HepG2 (cell line): ENCODE measurements around the gene MAP2K5. TPM values are rescaled to one million over a fixed set of nuclear protein-coding genes. Genes with fewer than 3 reads are reported as not detected.
A peak's percentile ranks its signal among the peaks of the same experiment; 100 is the strongest.

Experiments used
- DMAP1 ChIP-seq: IDR thresholded peaks from 2 replicates; pipeline ENCODE4 v1.6.1; 2016
- JARID2 ChIP-seq: sonication (generic); formaldehyde crosslinking; IDR thresholded peaks from 2 replicates; pipeline ENCODE4 v1.8.1; 2023; ENCODE audit warnings: missing genetic modification reagents, inconsistent platforms; ENCODE audit not compliant: insufficient replicate concordance
- KAT8 ChIP-seq: IDR thresholded peaks from 2 replicates; pipeline ENCODE4 v1.6.1; 2016; ENCODE audit warnings: missing genetic modification reagents, missing compliant biosample characterization
- KDM3A ChIP-seq: IDR thresholded peaks from 2 replicates; pipeline ENCODE4 v1.6.1; 2018; ENCODE audit warnings: low read depth, missing compliant biosample characterization
- KIAA2018 ChIP-seq: sonication (generic); formaldehyde crosslinking; IDR thresholded peaks from 2 replicates; pipeline ENCODE4 v1.5.0; 2020; ENCODE audit warnings: mild to moderate bottlenecking, missing genetic modification reagents, borderline replicate concordance
- KMT2A ChIP-seq: sonication (generic); formaldehyde crosslinking; IDR thresholded peaks from 2 replicates; pipeline ENCODE4 v1.4.0; 2020; ENCODE audit warnings: missing genetic modification reagents
- MXD1 ChIP-seq: sonication (generic); formaldehyde crosslinking; IDR thresholded peaks from 2 replicates; pipeline ENCODE4 v1.4.0; 2020; ENCODE audit warnings: mild to moderate bottlenecking, missing genetic modification reagents
- NFKB2 ChIP-seq: sonication (generic); formaldehyde crosslinking; IDR thresholded peaks from 2 replicates; pipeline ENCODE4 v1.4.0; 2020; ENCODE audit warnings: missing genetic modification reagents, borderline replicate concordance
- ONECUT2 ChIP-seq: sonication (generic); formaldehyde crosslinking; IDR thresholded peaks from 2 replicates; pipeline ENCODE4 v1.4.0; 2020; ENCODE audit warnings: missing genetic modification reagents
- REXO4 ChIP-seq: sonication (generic); formaldehyde crosslinking; IDR thresholded peaks from 2 replicates; pipeline ENCODE4 v1.8.0; 2022; ENCODE audit warnings: missing genetic modification reagents, mild to moderate bottlenecking, borderline replicate concordance
- SOX5 ChIP-seq: IDR thresholded peaks from 2 replicates; pipeline ENCODE4 v1.6.1; 2016; ENCODE audit warnings: borderline replicate concordance
- UBTF ChIP-seq: sonication (generic); formaldehyde crosslinking; IDR thresholded peaks from 2 replicates; pipeline ENCODE4 v1.4.0; 2020; ENCODE audit warnings: mild to moderate bottlenecking, missing genetic modification reagents
- YEATS2 ChIP-seq: sonication (generic); formaldehyde crosslinking; IDR thresholded peaks from 2 replicates; pipeline ENCODE4 v1.4.0; 2020; ENCODE audit warnings: missing genetic modification reagents, borderline replicate concordance
- ZFP82 ChIP-seq: sonication (generic); formaldehyde crosslinking; IDR thresholded peaks from 2 replicates; pipeline ENCODE4 v1.5.1; 2020; ENCODE audit warnings: mild to moderate bottlenecking, missing genetic modification reagents, borderline replicate concordance
- ZNF232 ChIP-seq: sonication (generic); formaldehyde crosslinking; IDR thresholded peaks from 2 replicates; pipeline ENCODE4 v1.4.0; 2020; ENCODE audit warnings: missing genetic modification reagents, borderline replicate concordance
- ZNF292 ChIP-seq: sonication (generic); formaldehyde crosslinking; IDR thresholded peaks from 2 replicates; pipeline ENCODE4 v1.8.1; 2022; ENCODE audit warnings: mild to moderate bottlenecking, low read depth, missing genetic modification reagents, borderline replicate concordance
- ZNF670 ChIP-seq: sonication (generic); formaldehyde crosslinking; IDR thresholded peaks from 2 replicates; pipeline ENCODE4 v1.8.0; 2022; ENCODE audit warnings: mild to moderate bottlenecking, missing genetic modification reagents, borderline replicate concordance
- ZNF761 ChIP-seq: sonication (generic); formaldehyde crosslinking; conservative IDR thresholded peaks from 2 replicates; pipeline ENCODE4 v1.4.0; 2020; ENCODE audit warnings: mild to moderate bottlenecking, missing genetic modification reagents
- ZSCAN9 ChIP-seq: IDR thresholded peaks from 2 replicates; pipeline ENCODE4 v1.6.1; 2016; ENCODE audit warnings: borderline replicate concordance
- polyA plus RNA-seq, 8 experiments: library from polyadenylated mRNA; depleted of rRNA in 3 of 8; stranded (reverse) in 7 of 8; unstranded in 1 of 8; fragments of >200 nt; fragmentation: Illumina TruSeq in 4 of 8; extraction: Trizol in 4 of 8; gene quantifications; 2 replicates each; pipeline versions ENCODE4 v1.2.1 to v1.2.3, GENCODE V29; 2011 to 2016; ENCODE audit warnings: low read depth in 4 of 8, missing spikeins in 1 of 8, mixed read lengths in 1 of 8; ENCODE audit not compliant: insufficient read depth in 1 of 8
- total RNA-seq, 5 experiments: library from RNA; depleted of rRNA; stranded (reverse); fragments of >200 nt; fragmentation: Illumina TruSeq; extraction: Trizol; gene quantifications; 2 replicates each; pipeline ENCODE4 v1.2.3, GENCODE V29; 2016; ENCODE audit warnings: low read depth in 1 of 5

Gene MAP2K5
- total and polyA plus RNA-seq, 2 of the 13 experiments (the other 11 are each of a cell fraction or from before 2014, with no cell fraction given): 4.0 to 4.3 TPM

DNA sequence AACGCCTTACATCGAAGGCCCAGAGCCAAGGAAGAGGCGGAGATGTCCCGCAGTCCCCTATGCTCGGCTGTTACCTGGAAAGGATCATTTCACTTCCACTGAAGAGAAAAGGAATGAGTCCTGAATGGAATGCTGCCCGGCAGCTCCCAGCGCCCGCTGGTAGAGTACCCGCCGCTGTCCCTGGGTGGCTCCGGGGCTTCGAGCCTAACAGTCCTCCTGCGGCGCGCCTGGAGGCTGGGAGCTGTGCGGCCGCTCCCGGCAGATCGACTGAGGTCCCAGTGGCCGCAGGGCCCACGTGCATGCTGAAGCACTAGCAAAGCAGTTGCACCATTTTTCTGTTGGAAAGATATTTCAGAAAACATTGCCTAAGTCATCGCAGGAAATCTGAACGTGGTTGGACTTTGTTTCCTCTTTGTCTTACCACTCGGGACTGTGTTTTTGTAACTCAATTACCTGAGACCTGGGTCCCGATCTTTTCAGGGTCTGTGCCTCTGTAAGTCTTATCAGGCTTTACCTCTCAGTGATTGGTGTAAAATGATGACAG, 296.4 kb downstream of the MAP2K5 start (continued):
- TF ChIP-seq UBTF (CRISPR knock-in tag) (peak; percentile 93), YEATS2 (CRISPR knock-in tag) (0 out of 2 replicates have a peak, but pooled peaks have one; percentile 19), KAT8 (CRISPR knock-in tag) (peak; percentile 32; the same call in 1 of the 2 replicates), ZNF670 (CRISPR knock-in tag) (peak; percentile 60; the same call in 1 of the 2 replicates), REXO4 (CRISPR knock-in tag) (0 out of 2 replicates have a peak, but pooled peaks have one; percentile 41), ZNF292 (CRISPR knock-in tag) (peak; percentile 50; the same call in 1 of the 2 replicates), ZFP82 (CRISPR knock-in tag) (0 out of 2 replicates have a peak, but pooled peaks have one; percentile 50), ZNF761 (no peak), JARID2 (CRISPR knock-in tag) (no peak), KDM3A (CRISPR knock-in tag) (peak; percentile 56; the same call in 1 of the 2 replicates), SOX5 (CRISPR knock-in tag) (peak; percentile 22; the same call in 1 of the 2 replicates), DMAP1 (CRISPR knock-in tag) (peak; percentile 63; the same call in 1 of the 2 replicates), KMT2A (CRISPR knock-in tag) (0 out of 2 replicates have a peak, but pooled peaks have one; percentile 35), ZNF232 (CRISPR knock-in tag) (no peak; the same call in 1 of the 2 replicates), ONECUT2 (CRISPR knock-in tag) (no peak), NFKB2 (CRISPR knock-in tag) (peak; percentile 61; the same call in 1 of the 2 replicates), ZSCAN9 (peak; percentile 54; the same call in 1 of the 2 replicates), KIAA2018 (CRISPR knock-in tag) (no peak), MXD1 (CRISPR knock-in tag) (peak; percentile 80; the same call in 1 of the 2 replicates)
